GM19099 (cell line): ENCODE measurements around the gene PABPC1L.
A peak's percentile ranks its signal among the peaks of the same experiment; 100 is the strongest.

Experiments used
- POLR2A ChIP-seq: IDR thresholded peaks from 3 replicates; pipeline ENCODE4 v1.6.1; 2011; ENCODE audit warnings: low read depth; ENCODE audit not compliant: insufficient read length; ENCODE audit errors: extremely low read depth

Gene PABPC1L

GRCh38 chr20:44909872-44910689 lies at the start of gene PABPC1L:
TSS of gene PABPC1L (plus strand) at chr20:44910060. CDS start at chr20:44910144, 84 bp downstream.
- TF ChIP-seq POLR2A, result peak; percentile 66

GRCh38 chr20:44861531-44862006 lies 48.3 kb upstream of the PABPC1L start:
- no peak for TF ChIP-seq POLR2A

GRCh38 chr20:44862286-44862685 lies 47.6 kb upstream of the PABPC1L start:
- TF ChIP-seq POLR2A, result no peak

DNA sequence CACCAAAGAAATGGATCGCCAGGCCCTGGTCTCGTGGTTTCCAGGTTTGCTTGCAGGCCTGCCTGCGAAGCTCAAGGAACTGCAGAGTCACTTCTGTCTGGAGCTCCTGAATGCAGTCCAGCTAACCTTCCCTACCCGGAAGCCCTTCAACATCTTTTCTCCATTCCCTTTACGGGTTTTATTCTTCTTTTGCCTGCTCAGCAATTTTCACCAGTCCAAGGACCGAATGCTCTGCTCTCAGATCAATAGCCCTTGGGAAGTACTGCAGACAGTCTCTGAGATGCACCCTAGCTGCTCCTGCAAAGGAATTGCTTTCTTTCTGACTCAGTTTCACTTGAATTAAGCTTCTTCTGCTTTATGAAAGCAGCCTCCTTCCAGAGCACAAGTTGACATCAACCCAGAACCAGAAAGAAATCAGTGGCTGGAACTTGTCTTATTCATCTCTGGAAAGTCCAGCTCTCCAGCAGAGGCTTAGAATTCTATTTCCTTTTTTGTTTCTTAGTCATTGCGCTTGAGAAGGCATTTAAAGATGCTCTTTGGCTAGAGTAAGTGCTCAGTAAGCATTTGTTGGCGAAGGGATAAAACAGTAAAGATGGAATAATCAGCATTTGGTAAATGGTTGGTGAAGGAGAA lies 43.0 kb upstream of the PABPC1L start:
- TF ChIP-seq POLR2A, result no peak

GRCh38 chr20:44869471-44869870 lies 40.4 kb upstream of the PABPC1L start:
- no peak for TF ChIP-seq POLR2A

- no peak for TF ChIP-seq POLR2A
Observed at GRCh38 chr20:44883214-44883902, 26.5 kb upstream of the PABPC1L start.

DNA sequence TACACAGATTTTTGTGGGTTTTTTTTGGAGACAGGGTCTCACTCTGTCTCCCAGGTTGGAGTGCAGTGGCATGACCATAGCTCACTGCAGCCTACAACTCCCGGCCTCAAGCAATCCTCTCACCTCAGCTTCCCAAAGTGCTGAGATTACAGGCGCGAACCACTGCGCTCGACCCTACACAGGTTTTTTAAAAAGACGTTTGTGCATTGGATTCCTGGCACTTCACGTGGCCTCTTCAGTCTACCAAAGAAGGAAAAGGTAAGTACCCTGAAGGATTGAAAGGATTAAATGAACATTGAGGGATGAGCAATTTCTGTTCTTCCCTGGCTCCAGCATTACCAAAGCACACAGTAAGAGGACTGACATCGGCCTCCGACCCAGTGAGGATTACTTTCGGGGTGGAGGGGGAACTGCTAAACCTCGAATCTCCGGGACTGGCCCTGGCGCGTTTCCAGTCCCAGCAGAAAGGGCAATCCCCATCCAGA lies 24.9 kb upstream of the PABPC1L start:
- no peak for TF ChIP-seq POLR2A

DNA sequence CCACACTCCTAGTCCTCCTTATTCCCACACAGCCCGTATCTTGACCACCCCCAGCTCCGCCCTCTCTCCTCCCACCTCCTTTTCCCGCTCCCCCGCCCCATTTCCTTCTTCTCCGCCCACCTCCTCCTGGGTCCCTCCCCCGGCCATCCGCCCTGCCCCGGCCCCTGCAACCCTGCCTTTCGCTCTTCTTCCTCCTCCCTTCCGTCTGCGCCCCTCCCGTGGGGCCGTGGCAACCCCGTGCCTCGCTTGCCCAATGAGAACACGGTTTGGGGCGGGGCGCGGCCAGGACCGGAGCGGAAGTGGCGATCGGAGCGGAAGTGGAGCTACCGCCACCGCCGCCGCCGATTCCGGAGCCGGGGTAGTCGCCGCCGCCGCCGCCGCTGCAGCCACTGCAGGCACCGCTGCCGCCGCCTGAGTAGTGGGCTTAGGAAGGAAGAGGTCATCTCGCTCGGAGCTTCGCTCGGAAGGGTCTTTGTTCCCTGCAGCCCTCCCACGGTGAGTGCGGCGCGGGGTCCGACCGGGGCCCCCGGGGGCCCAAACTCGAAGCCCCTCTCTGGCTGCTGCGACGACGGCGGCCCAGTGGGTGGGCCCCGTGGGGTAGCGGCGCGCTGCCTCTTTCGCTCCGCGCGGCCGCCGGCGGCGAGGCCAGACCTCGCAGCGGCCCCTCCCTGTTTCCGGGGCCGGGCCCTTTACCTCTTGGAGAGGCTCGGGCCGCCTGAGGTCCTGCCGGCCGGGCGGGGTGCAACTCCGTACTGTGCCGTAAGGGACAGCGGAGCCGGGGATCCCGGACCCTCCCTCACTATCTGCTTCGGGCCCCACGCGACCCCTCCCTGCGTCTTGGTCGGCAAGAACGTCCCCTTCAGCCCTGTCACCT lies 24.2 kb upstream of the PABPC1L start, which contains the start of gene YWHAB:
YWHAB (plus strand) TSS at position 314 of the 874 bp plus-strand sequence. CDS start 15,829 bp downstream, outside the sequence.
- TF ChIP-seq POLR2A, result peak; percentile 88

DNA sequence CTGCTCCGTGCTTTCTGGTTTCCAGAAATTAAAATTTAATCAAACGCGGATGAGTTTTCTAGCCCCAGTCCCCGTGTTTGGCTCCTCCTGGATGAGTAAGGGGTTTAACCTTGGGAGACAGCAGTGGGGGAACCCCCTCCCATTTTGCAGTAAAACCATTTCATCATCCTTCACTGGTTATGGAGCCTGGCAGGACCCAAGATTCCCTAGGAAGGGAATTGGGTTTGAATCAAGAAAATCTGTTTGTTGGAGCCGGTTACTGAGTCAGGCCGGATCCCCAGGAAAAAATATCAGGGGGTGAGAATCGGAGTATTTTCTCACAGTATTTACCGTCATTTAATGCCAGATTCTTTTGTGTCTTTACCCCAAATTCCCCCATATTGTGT lies 23.6 kb upstream of the PABPC1L start:
- no peak for TF ChIP-seq POLR2A

DNA sequence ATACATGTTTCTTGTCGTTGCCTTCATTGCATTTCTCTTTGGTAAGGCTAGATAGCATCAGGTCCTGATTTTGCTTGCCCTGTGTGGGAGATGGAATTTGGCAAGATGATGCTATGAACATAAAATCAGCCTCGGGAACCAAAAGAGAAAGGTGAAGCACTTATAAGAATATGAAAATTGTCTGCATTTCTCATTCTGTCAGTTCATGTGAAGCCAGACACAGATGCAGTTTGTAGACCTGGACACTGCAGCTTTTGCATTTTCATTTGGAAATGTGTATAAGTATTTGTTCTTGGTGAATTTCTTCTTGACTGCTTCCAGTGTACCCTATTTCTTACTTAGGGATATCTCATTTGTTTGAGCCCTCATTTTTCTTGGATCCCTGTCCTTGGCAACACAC lies 23.0 kb upstream of the PABPC1L start:
- no peak for TF ChIP-seq POLR2A

DNA sequence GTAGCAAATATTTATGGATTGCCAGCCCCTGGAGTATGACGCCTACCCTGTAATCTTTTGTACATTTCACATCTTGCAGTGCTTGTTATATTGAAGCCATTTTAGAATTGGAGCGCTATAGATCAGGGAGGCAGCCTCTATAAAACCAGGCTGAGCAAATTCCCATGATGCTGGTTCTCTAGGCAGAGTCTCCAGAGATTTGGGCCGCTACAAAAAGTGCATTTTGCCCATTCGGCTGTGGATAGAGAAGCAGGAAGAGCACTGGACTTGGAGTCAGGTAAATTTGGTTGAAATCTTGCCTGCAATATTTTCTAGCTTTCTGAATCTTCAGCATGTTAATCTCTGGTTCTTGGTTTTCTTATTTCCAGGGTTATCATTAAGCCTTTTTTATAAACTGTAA lies 22.4 kb upstream of the PABPC1L start:
- TF ChIP-seq POLR2A, result no peak

DNA sequence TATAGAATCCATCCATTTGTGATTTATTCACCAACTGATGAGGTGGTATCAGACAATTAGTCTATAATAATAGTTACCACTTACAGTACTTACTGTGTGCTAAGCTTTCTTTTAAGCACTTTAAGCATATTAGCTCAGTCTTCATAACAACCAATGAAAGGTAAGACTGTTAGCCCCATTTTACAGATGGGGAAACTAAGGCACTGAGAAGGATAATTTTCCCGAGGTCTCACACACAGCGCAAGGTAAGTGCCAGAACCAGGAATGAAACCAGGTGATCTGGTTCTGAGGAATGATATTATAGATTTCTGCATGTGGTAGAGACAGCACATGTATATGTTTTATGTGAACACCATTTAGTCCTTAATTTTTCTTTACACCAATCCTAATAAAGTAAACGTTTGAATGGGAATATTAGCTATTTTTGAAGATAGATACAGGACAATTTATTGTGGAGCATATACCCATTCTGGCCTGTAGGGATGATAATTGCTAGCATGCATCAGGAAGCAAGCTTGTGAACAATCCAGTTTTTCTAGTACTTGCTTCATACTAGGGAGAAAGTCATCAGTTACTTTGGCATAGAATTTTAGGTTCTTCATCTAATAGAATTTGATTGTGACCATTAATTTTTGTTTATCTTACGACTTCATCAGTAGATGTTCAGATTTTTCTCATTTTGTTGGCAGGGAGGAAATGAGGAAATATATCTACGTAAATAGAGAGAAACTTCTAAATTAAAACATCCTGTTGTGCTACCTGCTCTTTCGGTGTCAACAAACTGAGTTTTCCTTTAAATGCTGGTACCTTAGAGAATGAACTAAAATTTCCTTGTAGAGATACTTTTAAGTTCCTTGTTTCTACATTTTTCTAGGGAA lies 21.4 kb upstream of the PABPC1L start:
- no peak for TF ChIP-seq POLR2A

DNA sequence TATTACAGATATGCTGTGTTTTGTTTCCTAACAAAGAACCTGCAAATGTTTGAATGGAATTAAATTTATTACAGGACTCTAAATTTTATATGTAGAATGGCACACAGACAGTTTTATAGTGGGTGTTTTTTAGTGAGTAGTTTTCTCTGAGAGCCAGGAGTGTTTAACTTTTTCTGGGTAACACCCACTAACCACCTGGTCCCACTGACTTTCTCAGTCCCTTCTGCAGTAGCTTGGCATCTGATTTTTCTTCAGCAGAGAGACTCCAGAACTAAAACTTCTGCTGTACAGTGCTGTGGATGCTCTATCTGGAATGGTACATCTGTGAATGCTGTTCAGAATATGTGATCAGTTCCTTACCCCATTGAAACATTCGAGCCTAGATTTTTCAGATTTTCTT lies 18.0 kb upstream of the PABPC1L start:
- TF ChIP-seq POLR2A, result no peak
